ENCODE data around the gene MANF. TPM values are rescaled to one million over a fixed set of nuclear protein-coding genes. Genes with fewer than 3 reads are reported as not detected.

MANF gene
- total and polyA plus RNA-seq, 2 donors from 2014 or later = 96.5 to 224 TPM

- Histone ChIP-seq H3K36me3 (ENCODE audit: control insufficient read depth in 2 of 3, insufficient read depth in 3 of 3, low read length in 3 of 3) (no peaks in the 10 kb centered on the region), H3K4me1 (ENCODE audit: control insufficient read depth in 2 of 3, insufficient read depth in 2 of 3, low read depth in 1 of 3, low read length in 3 of 3) (peaks cover 3 to 15% (median 11%) of the 10 kb centered on the region in 3 donors), H3K27ac (ENCODE audit: low read depth in 2 of 2, low read length in 2 of 2) (no peak overlapping the region), H3K4me3 (ENCODE audit: low read length in 3 of 3) (no peak overlapping the region), H3K27me3 (ENCODE audit: control insufficient read depth, insufficient read depth, low read length) (no peaks in the 10 kb centered on the region), H3K9me3 (ENCODE audit: control insufficient read depth in 2 of 3, insufficient read depth in 1 of 3, low read length in 3 of 3) (no peaks in the 10 kb centered on the region), H3K9ac (ENCODE audit: low read length in 3 of 3) (no peak overlapping the region)
- FAIRE-seq (no peak), DNase-seq (peak in 1 of 5 donors; percentile 32)
- TF ChIP-seq CTCF (IDR thresholded peaks at IDR 0.05; ENCODE audit: borderline replicate concordance, extremely low read depth, insufficient read depth) = no peak
- intact Hi-C loops (cut with DNase I) = no loop called here
These were observed 3.8 kb upstream of the MANF start for GRCh38 chr3:51381333-51381705.

- H3K27ac ChIP-seq (ENCODE audit: low read depth in 2 of 2, low read length in 2 of 2) = no peak overlapping the region
- no peak for TF ChIP-seq CTCF (IDR thresholded peaks at IDR 0.05; ENCODE audit: borderline replicate concordance, extremely low read depth, insufficient read depth)
- DNase-seq (no peak), FAIRE-seq (no peak)
- no peaks in the 10 kb centered on the region for H3K27me3 ChIP-seq (ENCODE audit: control insufficient read depth, insufficient read depth, low read length)
- no peak overlapping the region for H3K4me3 ChIP-seq (ENCODE audit: low read length in 3 of 3)
- no peak overlapping the region for H3K9ac ChIP-seq (ENCODE audit: low read length in 3 of 3)
- no peaks in the 10 kb centered on the region for H3K9me3 ChIP-seq (ENCODE audit: control insufficient read depth in 2 of 3, insufficient read depth in 1 of 3, low read length in 3 of 3)
- peaks cover 7 to 18% (median 15%) of the 10 kb centered on the region in 3 donors for H3K4me1 ChIP-seq (ENCODE audit: control insufficient read depth in 2 of 3, insufficient read depth in 2 of 3, low read depth in 1 of 3, low read length in 3 of 3)
- H3K36me3 ChIP-seq (ENCODE audit: control insufficient read depth in 2 of 3, insufficient read depth in 3 of 3, low read length in 3 of 3) = no peaks in the 10 kb centered on the region
- intact Hi-C loops (cut with DNase I) = no loop called here
These were observed 2.9 kb upstream of the MANF start for GRCh38 chr3:51382076-51382745.

GRCh38 chr3:51382947-51383578 is 2.0 kb upstream of the MANF start:
- Histone ChIP-seq H3K27ac (ENCODE audit: low read depth in 2 of 2, low read length in 2 of 2) (no peak overlapping the region), H3K9me3 (ENCODE audit: control insufficient read depth in 2 of 3, insufficient read depth in 1 of 3, low read length in 3 of 3) (no peaks in the 10 kb centered on the region), H3K4me1 (ENCODE audit: control insufficient read depth in 2 of 3, insufficient read depth in 2 of 3, low read depth in 1 of 3, low read length in 3 of 3) (peaks cover 7 to 21% (median 18%) of the 10 kb centered on the region in 3 donors), H3K4me3 (ENCODE audit: low read length in 3 of 3) (no peak overlapping the region), H3K9ac (ENCODE audit: low read length in 3 of 3) (peak overlapping the region in 1 of 3 donors; percentile 96), H3K27me3 (ENCODE audit: control insufficient read depth, insufficient read depth, low read length) (no peaks in the 10 kb centered on the region), H3K36me3 (ENCODE audit: control insufficient read depth in 2 of 3, insufficient read depth in 3 of 3, low read length in 3 of 3) (peaks cover 0 to 6% (median under 1%) of the 10 kb centered on the region in 3 donors)
- FAIRE-seq = no peak
- intact Hi-C loops (cut with DNase I) = no loop called here
- no peak for DNase-seq
- TF ChIP-seq CTCF (IDR thresholded peaks at IDR 0.05; ENCODE audit: borderline replicate concordance, extremely low read depth, insufficient read depth) = no peak

Data from kidney (tissue), 14 donors.